HCT116 (cell line): ENCODE data around the gene CARMIL1. TPM values are rescaled to one million over a fixed set of nuclear protein-coding genes. Genes with fewer than 3 reads are reported as not detected.

Experiments
- ATAC-seq: fragments of 200-7000 bp; cut with Tn5 transposase; 2 replicates; pipeline ENCODE4 v1.9.1; 2020; ENCODE audit warnings: mild to moderate bottlenecking, moderate library complexity
- BruUV-seq: library from RNA; stranded (reverse); fragments of 400-500 nt; replicated peaks from 2 replicates; lab custom pipeline; 2021; lab: Mats Ljungman, UMichigan
- CTCF ChIA-PET: fragments of 300-600 bp; sonication (Branson Sonifier 250); formaldehyde crosslinking; loops from one replicate; lab custom pipeline; 2021; ENCODE audit warnings: antibody characterized with exemption; lab: Charles Lee
- POLR2A ChIA-PET: fragments of 300-600, 350-600 bp; sonication (Branson Sonifier 250); formaldehyde crosslinking; loops from one replicate; lab custom pipeline; 2021; ENCODE audit warnings: antibody characterized with exemption; lab: Charles Lee
- RAD21 ChIA-PET, 2 experiments: fragments of 300-600 bp; sonication (Branson Sonifier 250); formaldehyde crosslinking; loops; one replicate each; lab custom pipeline; 2023; ENCODE audit warnings: low total read pairs in 2 of 2; ENCODE audit not compliant: uncharacterized antibody in 2 of 2, unreplicated experiment in 2 of 2, low non-redundant PET in 1 of 2; lab: Charles Lee
- DNase-seq: peaks from one replicate; pipeline ENCODE4 v3.0.0-alpha.2; 2010; ENCODE audit warnings: low read depth, low spot score
- H2AFZ ChIP-seq: fragments of 200-600 bp; shearing (Covaris generic), sonication (generic); 2 replicates; pipeline ENCODE4 v1.6.1; 2017; ENCODE audit warnings: low read depth, mixed run types, mixed read lengths, antibody characterized with exemption, low read length; ENCODE audit not compliant: poor library complexity, severe bottlenecking
- H3K27ac ChIP-seq: 2 replicates; pipeline ENCODE4 v1.5.1; 2012; ENCODE audit warnings: low read depth, low read length
- H3K27me3 ChIP-seq: fragments of 200-600 bp; sonication (generic); 2 replicates; pipeline ENCODE4 v1.6.1; 2016; ENCODE audit warnings: mixed run types, low read length, mixed read lengths; ENCODE audit not compliant: insufficient read depth
- H3K36me3 ChIP-seq, 2 experiments: fragments of 200-500 bp in 1 of 2; fragments of 200-600 bp in 1 of 2; sonication (Bioruptor generic) in 1 of 2; sonication (generic) in 1 of 2; 2 replicates each; pipeline versions ENCODE4 v1.5.1 to v1.6.1; 2014 to 2016; ENCODE audit warnings: low read length in 2 of 2, inconsistent platforms in 1 of 2, mixed read lengths in 1 of 2, mixed run types in 1 of 2; ENCODE audit not compliant: insufficient read depth in 2 of 2, control insufficient read depth in 1 of 2
- H3K4me1 ChIP-seq, 2 experiments: fragments of 200-600 bp in 1 of 2; sonication (generic) in 1 of 2; 2 replicates each; pipeline versions ENCODE4 v1.5.1 to v1.6.1; 2012 to 2017; ENCODE audit warnings: low read length in 2 of 2, inconsistent platforms in 1 of 2, mild to moderate bottlenecking in 1 of 2, mixed read lengths in 1 of 2, mixed run types in 1 of 2, moderate library complexity in 1 of 2; ENCODE audit not compliant: insufficient read depth in 2 of 2, control insufficient read depth in 1 of 2
- H3K4me2 ChIP-seq: fragments of 200-600 bp; sonication (generic); 2 replicates; pipeline ENCODE4 v1.6.1; 2017; ENCODE audit warnings: mixed run types, low read length, mixed read lengths
- H3K4me3 ChIP-seq, 2 experiments: fragments of 200-600 bp in 1 of 2; sonication (generic) in 1 of 2; replicated peaks in 1 of 2; 2 replicates each; pipeline ENCODE4 v1.5.1; 2011 to 2016; ENCODE audit warnings: low read length in 2 of 2, control low read depth in 1 of 2, low read depth in 1 of 2, mild to moderate bottlenecking in 1 of 2, mixed read lengths in 1 of 2, mixed run types in 1 of 2
- H3K79me2 ChIP-seq: fragments of 200-600 bp; sonication (generic); 2 replicates; pipeline ENCODE4 v1.6.1; 2017; ENCODE audit warnings: mild to moderate bottlenecking, mixed run types, low read length, moderate library complexity, mixed read lengths; ENCODE audit not compliant: insufficient read depth
- H3K9ac ChIP-seq: fragments of 200-600 bp; sonication (generic); 2 replicates; pipeline ENCODE4 v1.6.1; 2016; ENCODE audit warnings: low read length, mixed read lengths
- H3K9me2 ChIP-seq: fragments of 200-600 bp; sonication (generic), shearing (Covaris generic); 2 replicates; pipeline ENCODE4 v1.6.1; 2017; ENCODE audit warnings: mixed run types, mild to moderate bottlenecking, moderate library complexity; ENCODE audit not compliant: insufficient read depth
- H3K9me3 ChIP-seq, 2 experiments: fragments of 200-500 bp in 1 of 2; fragments of 200-600 bp in 1 of 2; sonication (Bioruptor generic) in 1 of 2; sonication (generic) in 1 of 2; 2 replicates each; pipeline ENCODE4 v1.6.1; 2014 to 2017; ENCODE audit warnings: low read length in 2 of 2, mixed read lengths in 2 of 2, inconsistent platforms in 1 of 2, low read depth in 1 of 2, mild to moderate bottlenecking in 1 of 2, mixed run types in 1 of 2, moderate library complexity in 1 of 2; ENCODE audit not compliant: control insufficient read depth in 1 of 2, insufficient read depth in 1 of 2
- H4K20me1 ChIP-seq: fragments of 200-600 bp; sonication (generic), shearing (Covaris generic); 2 replicates; pipeline ENCODE4 v1.6.1; 2017; ENCODE audit warnings: mixed run types, mild to moderate bottlenecking, moderate library complexity; ENCODE audit not compliant: insufficient read depth
- ATF3 ChIP-seq: IDR thresholded peaks from 2 replicates; pipeline ENCODE4 v1.6.1; 2012
- CEBPB ChIP-seq: IDR thresholded peaks from 2 replicates; pipeline ENCODE4 v1.6.1; 2012; ENCODE audit warnings: low read depth
- CTCF ChIP-seq, 3 experiments: fragments of 200-600 bp in 1 of 3; sonication (generic) in 1 of 3; IDR thresholded peaks in 2 of 3; conservative IDR thresholded peaks in 1 of 3; 2 replicates each; pipeline ENCODE4 v1.5.1; 2012 to 2017; ENCODE audit warnings: low read depth in 2 of 3, low read length in 2 of 3, antibody characterized with exemption in 1 of 3, borderline replicate concordance in 1 of 3, control low read depth in 1 of 3, mild to moderate bottlenecking in 1 of 3, mixed read lengths in 1 of 3, mixed run types in 1 of 3, moderate library complexity in 1 of 3; ENCODE audit not compliant: insufficient read depth in 1 of 3
- FOSL1 ChIP-seq: IDR thresholded peaks from 2 replicates; pipeline ENCODE4 v1.6.1; 2012; ENCODE audit warnings: low read depth
- POLR2AphosphoS5 ChIP-seq: IDR thresholded peaks from 2 replicates; pipeline ENCODE4 v1.6.1; 2011; ENCODE audit warnings: mild to moderate bottlenecking, low read depth, low read length, moderate library complexity
- YY1 ChIP-seq: IDR thresholded peaks from 2 replicates; pipeline ENCODE4 v1.6.1; 2011; ENCODE audit warnings: low read length, low read depth, moderate library complexity, mild to moderate bottlenecking; ENCODE audit not compliant: insufficient replicate concordance; ENCODE audit errors: extremely low read depth
- ZNF274 ChIP-seq: fragments of 200-500 bp; sonication (Bioruptor generic); IDR thresholded peaks from 2 replicates; pipeline ENCODE4 v1.6.1; 2014; ENCODE audit warnings: mild to moderate bottlenecking, low read depth, low read length, inconsistent platforms
- intact Hi-C: fragments of 100-400 bp; cut with micrococcal nuclease; formaldehyde crosslinking; loops from 2 replicates; pipeline ENCODE4 v1.10.0; 2022
- total RNA-seq: library from RNA; stranded (reverse); gene quantifications from one replicate; pipeline ENCODE4 v1.2.1, GENCODE V29; 2021; ENCODE audit not compliant: unreplicated experiment
- TF ChIP-seq, protein P1 (sequence below): IDR thresholded peaks from 2 replicates; pipeline ENCODE4 v1.6.1; 2011; ENCODE audit warnings: mild to moderate bottlenecking, low read length, moderate library complexity; ENCODE audit not compliant: insufficient replicate concordance; ENCODE audit errors: extremely low read depth

The CARMIL1 gene
- total RNA-seq, 1 experiment from 2014 or later = 21.7 TPM

DNA sequence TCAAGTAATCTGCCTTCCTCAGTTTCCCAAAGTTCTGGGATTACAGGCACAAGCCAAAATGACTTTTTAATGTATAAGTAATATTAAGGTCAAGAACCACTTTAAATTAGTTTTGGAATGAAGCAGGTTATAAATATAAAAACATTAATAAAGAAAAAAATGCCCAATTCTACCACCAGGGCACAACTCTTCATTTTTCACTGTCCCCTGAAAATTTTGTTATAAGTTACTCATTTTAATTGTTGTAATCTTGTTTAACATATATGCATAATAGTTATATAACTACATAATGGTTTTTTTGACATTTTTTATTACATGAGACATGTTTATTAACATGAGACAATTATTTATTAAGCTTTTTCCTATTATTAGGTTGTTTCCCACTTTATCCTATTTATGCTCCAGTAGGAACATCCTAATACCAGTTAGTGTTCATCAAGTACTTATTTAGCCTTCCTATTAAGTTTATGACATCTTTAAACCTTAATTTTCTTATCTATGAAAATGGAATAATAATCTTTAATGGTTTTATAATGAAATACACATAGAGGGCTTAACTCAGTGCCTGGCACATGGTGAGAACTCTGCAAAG lies 190.7 kb downstream of the CARMIL1 start:
- Histone ChIP-seq H2AFZ (no peak overlapping the region), H3K27ac (no peak overlapping the region), H3K9me3 (no peaks in the 10 kb centered on the region), H3K27me3 (no peaks in the 10 kb centered on the region), H3K4me1 (no peaks in the 10 kb centered on the region), H3K4me3 (no peak overlapping the region), H3K9me2 (no peaks in the 10 kb centered on the region), H3K36me3 (no peaks in the 10 kb centered on the region), H3K79me2 (no peaks in the 10 kb centered on the region), H3K9ac (no peak overlapping the region), H3K4me2 (no peak overlapping the region), H4K20me1 (no peaks in the 10 kb centered on the region)
- TF ChIP-seq CEBPB (no peak), CTCF (IDR thresholded peaks at IDR 0.05 in 2 of 3, conservative IDR thresholded peaks at IDR 0.05 in 1 of 3; ENCODE audit: borderline replicate concordance in 1 of 3, insufficient read depth in 1 of 3, low read depth in 2 of 3, low read length in 2 of 3) (peak in 2 of 3 experiments; percentile 16 to 47; a peak in 1 of 6 replicates)
- ChIA-PET RAD21 (no interaction called here), CTCF (interaction anchor here (0.7 kb wide), 1 partner anchor 20 kb away, joined by 3 read pairs; no protein-coding TSS in a partner anchor), POLR2A (no interaction called here)
- intact Hi-C loops = no loop called here
- ATAC-seq (no peak), DNase-seq (no peak)
- no TSS peak for BruUV-seq

DNA sequence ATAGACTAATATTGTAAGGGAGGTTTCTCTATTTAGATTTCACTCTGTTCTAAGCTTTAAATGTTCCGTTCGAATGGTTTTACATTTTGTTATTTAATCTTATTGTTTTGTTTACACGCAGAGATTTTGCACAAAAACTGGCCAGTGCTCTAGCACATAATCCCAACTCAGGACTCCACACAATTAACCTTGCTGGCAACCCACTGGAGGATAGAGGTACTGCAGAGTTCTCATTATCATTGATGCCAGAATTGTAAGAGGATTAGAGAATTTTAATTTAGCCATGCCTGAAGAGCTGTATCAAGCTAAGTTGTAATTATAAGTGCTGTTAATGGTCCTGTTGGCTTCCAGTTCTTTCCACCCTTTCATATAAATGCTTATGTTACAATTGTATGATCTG lies 193.1 kb downstream of the CARMIL1 start:
- Histone ChIP-seq H3K36me3 (no peaks in the 10 kb centered on the region), H3K27ac (no peak overlapping the region), H3K9me3 (no peaks in the 10 kb centered on the region), H2AFZ (no peak overlapping the region), H3K4me1 (peaks cover 0 to 16% of the 10 kb centered on the region in 2 experiments; a peak in 2 of 4 replicates), H3K79me2 (no peaks in the 10 kb centered on the region), H3K9ac (no peak overlapping the region), H3K27me3 (no peaks in the 10 kb centered on the region)
- ChIA-PET POLR2A (no interaction called here), RAD21 (no interaction called here), CTCF (interaction anchor here (1.5 kb wide), 1 partner anchor 18 kb away, joined by 4 read pairs; no protein-coding TSS in a partner anchor)
- peak; percentile 75 for ATAC-seq
- intact Hi-C loops = no loop called here
- no peak for DNase-seq
- TF ChIP-seq FOSL1 = no peak
- TF ChIP-seq YY1 = no peak
- TF ChIP-seq, protein P1, sequence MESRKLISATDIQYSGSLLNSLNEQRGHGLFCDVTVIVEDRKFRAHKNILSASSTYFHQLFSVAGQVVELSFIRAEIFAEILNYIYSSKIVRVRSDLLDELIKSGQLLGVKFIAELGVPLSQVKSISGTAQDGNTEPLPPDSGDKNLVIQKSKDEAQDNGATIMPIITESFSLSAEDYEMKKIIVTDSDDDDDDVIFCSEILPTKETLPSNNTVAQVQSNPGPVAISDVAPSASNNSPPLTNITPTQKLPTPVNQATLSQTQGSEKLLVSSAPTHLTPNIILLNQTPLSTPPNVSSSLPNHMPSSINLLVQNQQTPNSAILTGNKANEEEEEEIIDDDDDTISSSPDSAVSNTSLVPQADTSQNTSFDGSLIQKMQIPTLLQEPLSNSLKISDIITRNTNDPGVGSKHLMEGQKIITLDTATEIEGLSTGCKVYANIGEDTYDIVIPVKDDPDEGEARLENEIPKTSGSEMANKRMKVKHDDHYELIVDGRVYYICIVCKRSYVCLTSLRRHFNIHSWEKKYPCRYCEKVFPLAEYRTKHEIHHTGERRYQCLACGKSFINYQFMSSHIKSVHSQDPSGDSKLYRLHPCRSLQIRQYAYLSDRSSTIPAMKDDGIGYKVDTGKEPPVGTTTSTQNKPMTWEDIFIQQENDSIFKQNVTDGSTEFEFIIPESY = no peak
- no peak for TF ChIP-seq POLR2AphosphoS5
- TF ChIP-seq CTCF (IDR thresholded peaks at IDR 0.05 in 2 of 3, conservative IDR thresholded peaks at IDR 0.05 in 1 of 3; ENCODE audit: borderline replicate concordance in 1 of 3, insufficient read depth in 1 of 3, low read depth in 2 of 3, low read length in 2 of 3) = peak in 1 of 3 experiments; percentile 24; a peak in 2 of 6 replicates
- TF ChIP-seq ATF3 = no peak
- no peak for TF ChIP-seq ZNF274
- TF ChIP-seq, all 23 proteins: peak for 1
- BruUV-seq = no TSS peak
- H3K4me3 ChIP-seq = no peak overlapping the region
- H4K20me1 ChIP-seq = no peaks in the 10 kb centered on the region
- H3K4me2 ChIP-seq = no peak overlapping the region
- no peaks in the 10 kb centered on the region for H3K9me2 ChIP-seq
